CD1c-positive myeloid dendritic cell (primary cell): Measurements from ENCODE around the gene CHST11.
A peak's percentile ranks its signal among the peaks of the same experiment; 100 is the strongest.
"Not testable (repeated sequence)": the region's sequence is repeated elsewhere in the genome, so short reads cannot be mapped to it uniquely, and the experiment has no call there.

Experiments
- DNase-seq: peaks from one replicate; pipeline ENCODE4 v3.0.0-alpha.2; 2016; ENCODE audit errors: extremely low spot score

The CHST11 gene

GRCh38 chr12:104526320-104526719 lies 69.6 kb downstream of the CHST11 start:
- no peak for DNase-seq

DNA sequence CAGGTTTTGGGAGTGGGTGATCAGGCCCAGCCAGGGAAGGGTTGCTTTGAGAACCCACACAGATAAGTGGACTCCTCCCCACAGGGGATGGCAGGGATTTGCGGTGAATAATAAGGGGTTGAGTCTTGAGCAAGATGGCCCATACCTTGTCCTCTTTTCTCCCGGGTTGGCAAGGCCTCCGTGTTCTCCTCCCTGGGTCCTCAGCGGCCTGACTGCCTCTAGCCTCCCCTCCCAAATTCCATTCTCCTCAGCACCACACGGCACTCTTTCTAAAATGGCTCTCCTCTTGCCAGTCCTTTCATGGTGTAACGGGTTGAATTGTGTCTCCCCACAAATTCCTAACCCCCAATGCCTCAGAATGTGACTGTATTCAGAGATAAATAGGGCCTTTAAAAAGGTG lies 70.0 kb downstream of the CHST11 start:
- DNase-seq: no peak

GRCh38 chr12:104527653-104528052 lies 70.9 kb downstream of the CHST11 start:
- DNase-seq: not testable (repeated sequence)

DNA sequence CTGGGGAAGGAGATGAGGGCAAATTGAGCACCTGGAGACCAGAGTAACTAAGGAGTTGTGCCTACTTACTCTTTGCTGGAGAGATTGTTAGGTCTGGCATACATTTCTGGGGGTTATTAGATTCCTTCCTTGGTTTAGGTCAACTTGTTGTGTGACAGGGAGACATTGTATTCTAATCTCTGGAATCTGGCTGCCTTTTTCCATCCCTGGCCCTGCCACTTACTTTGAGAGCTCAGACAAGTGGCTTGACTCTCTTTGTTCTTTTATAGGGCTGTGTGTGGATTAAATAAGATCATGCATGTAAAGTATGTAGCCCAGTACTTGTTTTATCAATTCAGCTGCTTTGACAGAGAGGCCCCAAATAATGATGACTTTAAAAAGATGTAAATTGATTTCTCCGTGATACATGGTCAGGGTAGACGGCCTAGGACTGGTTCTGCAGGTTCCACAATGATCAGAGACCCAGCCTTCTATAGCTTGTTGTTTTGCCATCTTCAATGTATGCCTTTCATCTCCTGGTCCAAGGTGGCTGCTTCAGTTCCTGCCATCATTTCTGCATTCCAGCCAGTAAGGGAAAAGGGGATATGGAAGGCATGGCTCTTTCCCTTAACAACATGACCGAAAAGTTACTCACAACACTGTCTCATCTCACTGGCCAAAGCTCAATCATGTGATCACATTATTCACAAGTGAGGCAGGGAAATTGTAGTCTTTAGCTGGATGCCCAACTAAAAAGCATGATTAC lies 72.6 kb downstream of the CHST11 start:
- DNase-seq: no peak

DNA sequence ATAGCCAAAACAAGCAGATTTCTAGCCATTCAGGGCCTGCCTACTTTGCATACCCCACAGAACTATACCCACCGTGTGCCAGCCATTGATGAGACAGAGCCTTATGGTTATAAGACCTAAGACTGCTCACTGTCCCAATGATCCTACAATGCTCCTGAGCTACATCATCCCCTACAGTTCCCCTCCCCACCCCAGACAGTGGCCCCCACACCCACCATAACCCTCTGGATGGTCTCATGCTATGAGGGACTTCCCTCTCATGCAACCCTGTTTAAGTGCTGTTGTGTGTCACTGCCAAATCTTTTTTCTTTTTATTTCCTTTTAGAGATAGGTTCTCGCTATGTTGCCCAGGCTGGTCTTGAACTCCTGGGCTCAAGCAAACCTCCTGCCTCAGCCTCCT lies 75.9 kb downstream of the CHST11 start:
- DNase-seq: no peak

DNA sequence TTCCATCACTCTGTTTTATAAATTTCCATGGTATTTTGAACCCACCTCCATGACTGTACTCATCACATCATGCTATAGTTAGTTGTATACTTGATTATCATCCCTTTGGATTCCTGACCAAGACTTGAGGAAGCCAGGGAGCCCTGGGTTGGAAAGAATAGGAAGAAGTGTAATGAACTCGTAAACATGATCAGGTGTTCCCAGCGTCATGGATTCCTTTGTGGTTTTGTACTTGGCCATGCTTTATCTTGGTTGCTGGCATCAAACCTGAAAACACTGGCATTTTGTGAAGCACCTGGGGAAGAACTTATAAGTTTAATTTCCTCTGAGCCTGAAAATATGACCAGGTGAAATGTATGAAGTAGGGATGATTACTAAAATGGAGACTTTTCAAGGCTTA lies 76.4 kb downstream of the CHST11 start:
- no peak for DNase-seq

DNA sequence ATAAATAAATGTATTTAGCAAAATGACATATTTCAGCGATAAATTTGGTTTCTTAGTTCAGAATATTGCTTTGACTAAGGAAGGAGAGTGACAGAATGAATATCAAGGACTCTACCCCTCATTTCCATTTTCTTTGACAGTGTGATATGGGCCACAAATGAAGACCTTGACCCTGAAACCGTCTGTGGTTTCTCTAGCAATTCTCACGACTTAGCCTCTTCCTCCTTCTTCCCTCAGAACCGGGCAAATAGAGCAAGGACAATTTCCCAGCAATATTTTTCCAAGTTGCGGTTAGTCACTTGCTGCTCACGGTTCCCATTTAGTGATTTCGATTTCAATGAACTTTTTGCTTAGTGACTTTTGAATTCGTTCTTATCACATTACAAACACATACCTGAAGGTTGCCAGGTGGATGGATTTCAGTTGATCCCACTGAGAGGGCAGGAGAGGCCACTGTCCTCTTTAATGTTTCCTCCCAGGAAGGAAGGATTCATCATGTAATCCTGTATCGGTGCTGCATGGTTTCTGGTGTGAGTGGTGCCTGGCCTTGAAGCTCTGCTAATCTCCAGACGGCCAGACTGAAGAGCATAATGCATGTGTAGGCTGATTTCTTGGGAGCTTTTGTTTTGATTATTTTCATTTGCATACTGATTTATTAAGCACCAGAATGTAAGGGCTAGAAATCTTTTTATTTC lies 77.6 kb downstream of the CHST11 start:
- peak; percentile 33 for DNase-seq

DNA sequence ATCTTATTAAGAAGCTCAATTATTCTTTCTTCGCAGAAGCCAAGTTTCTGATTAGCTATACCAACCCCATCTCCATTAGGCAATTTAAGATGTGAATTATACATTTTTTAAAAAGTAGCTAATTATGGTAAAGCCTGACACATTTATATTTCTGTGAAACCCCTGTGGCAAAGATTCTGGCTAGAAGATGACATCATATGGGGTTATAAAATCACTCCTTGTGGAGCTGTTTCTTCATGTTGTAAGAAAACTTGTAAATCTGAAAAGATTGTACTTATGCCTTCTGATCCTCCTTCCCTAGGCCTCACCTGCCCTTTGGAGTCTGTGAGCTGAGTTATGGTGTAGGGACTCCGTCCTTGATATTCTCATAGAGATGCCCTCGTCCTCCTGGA lies 78.1 kb downstream of the CHST11 start:
- DNase-seq: no peak

DNA sequence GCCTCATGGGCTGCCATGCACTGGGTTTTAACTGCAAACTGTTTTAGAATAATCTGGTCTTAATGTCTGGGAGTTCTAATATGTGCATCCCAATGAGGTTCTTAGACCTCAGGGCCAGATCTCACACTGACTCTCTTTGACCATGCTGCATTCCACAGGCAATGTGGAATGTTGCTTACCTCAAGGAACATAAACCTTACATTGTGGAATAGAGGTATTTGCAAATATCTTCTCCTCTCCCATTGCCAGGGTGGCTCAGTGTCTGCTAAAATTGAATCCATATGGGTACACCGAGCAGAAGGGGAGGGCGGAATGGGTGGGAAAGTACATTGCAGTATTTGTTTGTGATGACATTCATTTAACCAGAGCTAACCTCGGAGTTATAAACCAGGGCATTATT lies 78.6 kb downstream of the CHST11 start:
- no peak for DNase-seq

DNA sequence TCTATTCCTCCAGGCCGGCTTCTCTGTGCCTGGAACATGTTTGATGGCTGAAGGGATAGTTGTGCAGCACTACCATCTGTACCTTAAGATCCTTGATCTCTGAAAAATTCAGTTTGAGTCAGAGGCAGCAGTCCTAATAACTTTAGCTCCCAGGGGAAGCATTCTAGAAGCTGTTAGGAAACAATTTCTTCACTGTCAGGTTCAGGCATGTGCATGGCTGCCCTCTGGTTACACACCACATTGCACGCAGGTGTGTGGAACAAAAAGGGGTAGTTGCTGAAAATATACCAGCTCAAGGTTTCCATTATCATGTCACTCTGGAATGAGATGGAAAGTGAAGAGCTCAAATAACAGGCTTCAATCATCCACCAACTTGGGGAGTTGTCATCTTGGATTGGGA lies 80.1 kb downstream of the CHST11 start:
- no peak for DNase-seq

DNA sequence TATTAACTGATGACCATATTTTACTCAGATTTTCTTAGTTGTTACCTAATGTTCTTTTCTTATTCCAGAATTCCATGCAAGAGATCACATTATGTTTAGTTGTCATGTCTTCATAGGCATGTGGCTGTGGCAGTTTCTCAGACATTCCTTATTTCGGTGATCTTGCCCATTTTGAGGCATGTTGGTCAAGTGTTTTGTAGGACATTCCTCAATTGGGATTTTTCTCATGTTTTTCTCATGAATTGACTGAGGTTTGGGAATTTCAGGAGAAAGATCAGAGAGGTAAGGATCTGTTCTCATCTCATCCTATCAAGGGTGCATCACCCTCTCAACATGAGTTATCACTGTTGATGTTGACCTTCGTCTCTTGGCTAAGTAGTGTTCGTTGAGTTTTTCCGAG lies 81.3 kb downstream of the CHST11 start:
- no peak for DNase-seq

DNA sequence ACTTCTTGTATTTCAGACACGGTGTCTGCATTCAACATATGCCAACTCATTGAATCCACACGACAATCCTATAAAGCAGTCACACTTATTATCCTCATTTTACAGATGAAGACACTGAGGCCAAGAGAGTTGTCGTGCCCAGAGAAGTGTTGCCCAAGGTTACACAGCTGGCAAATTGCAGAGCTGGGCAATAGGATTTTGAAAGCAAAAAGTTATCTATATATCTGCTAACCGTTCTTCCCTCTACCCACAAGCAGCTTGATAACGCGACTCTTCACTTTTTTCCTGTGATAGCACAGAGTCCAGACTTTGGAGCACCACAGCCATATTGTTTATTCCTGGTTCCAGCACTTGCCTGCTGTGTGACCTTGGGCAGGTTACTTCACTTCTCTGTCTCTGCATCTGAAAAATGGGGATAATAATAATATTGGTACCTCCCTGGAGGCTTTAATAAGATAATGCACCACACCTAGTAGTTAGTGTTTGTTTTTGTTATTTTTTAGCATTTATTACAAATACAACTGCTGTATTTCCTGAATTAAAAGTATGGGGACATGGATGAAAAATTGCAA lies 82.2 kb downstream of the CHST11 start:
- DNase-seq: no peak

- DNase-seq: no peak
Measured at GRCh38 chr12:104544836-104545235, 88.1 kb downstream of the CHST11 start.

DNA sequence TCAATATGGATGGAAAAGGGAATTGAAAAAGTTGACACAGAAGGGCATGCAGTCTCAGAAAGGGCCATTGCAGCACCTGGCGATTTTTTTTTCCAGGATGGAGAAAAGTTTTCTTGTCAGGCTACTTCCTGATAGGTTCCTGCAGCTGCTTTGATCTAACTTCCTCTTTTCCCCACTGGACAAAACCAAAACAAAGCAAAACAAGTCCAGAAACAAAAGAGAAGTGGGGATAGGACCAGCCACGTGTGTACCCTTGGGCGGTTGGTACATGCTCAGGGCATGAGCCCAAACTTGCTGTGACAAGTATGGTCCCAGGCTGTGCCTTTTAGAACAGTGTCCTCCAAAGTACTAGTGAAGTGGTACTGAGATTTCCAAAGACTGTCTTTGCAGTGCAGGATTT lies 89.8 kb downstream of the CHST11 start:
- DNase-seq: peak; percentile 86

- peak; percentile 24 for DNase-seq
Measured at GRCh38 chr12:104547235-104547634, 90.5 kb downstream of the CHST11 start.

DNA sequence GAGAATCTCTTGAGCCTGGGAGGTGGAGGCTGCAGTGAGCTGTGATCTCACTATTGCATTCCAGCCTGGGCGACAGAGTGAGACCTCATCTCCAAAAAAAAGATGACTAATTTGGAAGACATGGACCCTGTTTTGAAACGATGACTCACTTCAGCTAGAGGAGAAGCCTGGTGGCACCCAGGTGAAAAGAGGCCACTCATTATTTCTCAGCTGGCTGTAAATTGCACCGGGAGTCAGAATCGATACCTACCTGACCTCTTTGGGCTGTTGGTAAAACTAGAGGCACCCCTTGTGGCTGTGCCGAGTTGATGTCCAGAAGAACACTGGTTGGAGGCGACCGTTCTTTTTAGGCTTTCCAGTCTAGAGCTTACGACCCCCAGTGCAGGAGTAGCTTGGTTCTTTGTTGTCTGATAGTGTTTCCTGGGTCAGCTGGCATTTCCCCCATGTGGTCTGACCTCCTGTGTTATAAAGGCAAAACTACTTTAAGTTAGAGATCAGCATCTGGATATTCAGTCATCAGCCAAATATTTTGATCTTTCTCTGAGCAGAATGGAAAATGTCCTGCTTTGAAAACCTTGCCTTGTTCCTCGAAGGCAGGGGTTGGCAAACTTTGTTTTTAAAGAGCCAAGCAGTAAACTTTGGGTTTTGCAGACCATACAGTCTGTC lies 93.2 kb downstream of the CHST11 start:
- no peak for DNase-seq

DNA sequence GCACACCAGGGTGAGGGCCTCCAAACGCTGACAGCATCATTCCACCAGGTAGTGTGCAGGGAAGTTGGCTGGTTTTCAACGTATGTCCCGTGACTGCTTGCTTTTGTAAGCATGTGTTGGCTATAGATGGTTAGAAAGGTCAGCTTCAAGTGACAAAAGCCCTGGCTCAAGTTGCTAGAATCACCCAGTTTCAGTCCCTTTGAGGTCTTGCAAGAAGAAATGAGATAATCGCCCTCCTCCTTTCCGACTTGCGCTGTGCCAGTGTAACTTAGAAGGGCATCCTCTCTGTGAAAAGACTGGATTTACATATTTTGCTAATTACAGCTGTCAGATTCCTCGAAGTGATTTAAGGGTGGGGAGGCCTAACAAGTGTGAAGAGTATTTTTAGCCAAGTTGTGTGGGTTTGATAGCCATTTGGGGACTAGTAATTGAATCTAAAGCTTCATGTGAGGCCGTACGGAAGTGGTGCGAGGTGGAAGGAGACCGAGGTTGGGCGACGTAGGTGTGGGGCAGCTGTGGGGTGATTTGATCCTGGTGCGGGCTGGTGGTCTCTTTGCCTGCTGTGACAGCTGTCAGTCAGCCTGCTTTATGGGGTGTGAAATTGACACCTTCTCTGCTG lies 94.7 kb downstream of the CHST11 start:
- no peak for DNase-seq

DNA sequence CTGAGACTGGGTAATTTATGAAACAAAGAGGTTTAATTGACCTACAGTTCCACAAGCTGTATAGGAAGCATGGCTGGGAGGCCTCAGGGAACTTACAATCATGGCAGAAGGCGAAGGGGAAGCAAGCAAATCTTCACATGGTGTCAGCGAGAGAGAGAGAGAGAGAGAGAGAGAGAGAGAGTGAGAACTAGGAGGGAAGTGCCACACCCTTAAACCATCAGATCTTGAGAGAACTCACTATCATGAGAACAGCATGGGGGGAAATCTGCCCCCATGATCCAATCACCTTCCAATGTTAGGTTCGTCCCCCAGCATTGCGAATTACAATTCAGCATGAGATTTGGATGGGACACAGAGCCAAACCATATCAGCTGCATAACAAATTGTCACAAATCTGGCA lies 96.7 kb downstream of the CHST11 start:
- DNase-seq: no peak

GRCh38 chr12:104555648-104556047 lies 98.9 kb downstream of the CHST11 start:
- no peak for DNase-seq

- no peak for DNase-seq
Measured at GRCh38 chr12:104557488-104558195, 100.9 kb downstream of the CHST11 start.

DNA sequence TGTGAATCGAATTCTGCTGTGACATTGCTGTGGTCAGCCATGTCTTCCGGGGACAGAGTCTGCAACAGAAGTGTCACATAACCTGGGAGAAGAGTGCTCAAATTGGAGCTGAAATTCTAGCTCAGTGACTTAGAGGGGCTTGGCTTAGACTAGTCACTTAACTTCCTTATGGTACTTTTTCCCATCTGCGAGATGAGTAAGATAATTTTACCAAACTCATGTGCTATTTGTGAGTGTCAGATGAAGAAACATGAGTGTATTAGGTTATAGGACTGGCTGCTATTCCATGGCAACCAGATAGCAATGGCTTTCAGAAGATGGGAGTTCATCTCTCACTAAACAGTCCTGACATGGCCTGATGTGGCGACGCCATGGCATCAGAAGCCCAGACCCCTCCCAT lies 104.1 kb downstream of the CHST11 start:
- no peak for DNase-seq

GRCh38 chr12:104562763-104563162 lies 106.0 kb downstream of the CHST11 start:
- DNase-seq: no peak
